Natural killer cell (primary cell): ENCODE data around the gene PINLYP. TPM values are rescaled to one million over a fixed set of nuclear protein-coding genes. Genes with fewer than 3 reads are reported as not detected.
A peak's percentile ranks its signal among the peaks of the same experiment; 100 is the strongest.

Experiments
- ATAC-seq, 3 donors: fragments of 150-1000 bp in 2 of 3; fragments of 200-7000 bp in 1 of 3; cut with Tn5 transposase; 1 replicate in 1 of 3; 2 replicates in 2 of 3; pipeline ENCODE4 v1.10.0; 2021; ENCODE audit warnings: mild to moderate bottlenecking in 2 of 3, moderate library complexity in 2 of 3
- DNase-seq, 2 donors: peaks; one replicate each; pipeline versions ENCODE4 v3.0.0 to v3.0.0-alpha.2; 2013 to 2021; ENCODE audit warnings: mixed read lengths in 1 of 2
- H3K27ac ChIP-seq: one replicate; pipeline ENCODE4 v1.5.1; 2013; ENCODE audit warnings: mild to moderate bottlenecking, low read length
- H3K27me3 ChIP-seq: one replicate; pipeline ENCODE4 v1.6.1; 2013; ENCODE audit warnings: low read length; ENCODE audit not compliant: control insufficient read depth, insufficient read depth
- H3K36me3 ChIP-seq: one replicate; pipeline ENCODE4 v1.6.1; 2013; ENCODE audit warnings: low read length; ENCODE audit not compliant: control insufficient read depth, insufficient read depth
- H3K4me1 ChIP-seq: one replicate; pipeline ENCODE4 v1.6.1; 2013; ENCODE audit warnings: low read length; ENCODE audit not compliant: control insufficient read depth, insufficient read depth
- H3K4me3 ChIP-seq: one replicate; pipeline ENCODE4 v1.5.1; 2013; ENCODE audit warnings: low read length
- H3K9me3 ChIP-seq: one replicate; pipeline ENCODE4 v1.6.1; 2013; ENCODE audit warnings: low read length; ENCODE audit not compliant: control insufficient read depth, insufficient read depth
- H3K27ac Mint-ChIP-seq, 2 donors: one replicate each; pipeline ENCODE4 v1.8.0; 2022; ENCODE audit warnings: mild to moderate bottlenecking in 2 of 2, mixed read lengths in 2 of 2, moderate library complexity in 1 of 2
- H3K27me3 Mint-ChIP-seq, 2 donors: one replicate each; pipeline ENCODE4 v1.8.0; 2022; ENCODE audit warnings: low read depth in 2 of 2, mixed read lengths in 2 of 2
- H3K36me3 Mint-ChIP-seq: one replicate; pipeline ENCODE4 v1.8.0; 2022; ENCODE audit warnings: mixed read lengths
- H3K4me1 Mint-ChIP-seq, 2 donors: one replicate each; pipeline ENCODE4 v1.8.0; 2022; ENCODE audit warnings: mixed read lengths in 2 of 2
- H3K4me3 Mint-ChIP-seq: one replicate; pipeline ENCODE4 v1.8.0; 2022; ENCODE audit warnings: mild to moderate bottlenecking, moderate library complexity, mixed read lengths
- H3K9me3 Mint-ChIP-seq, 2 donors: one replicate each; pipeline ENCODE4 v1.8.0; 2022; ENCODE audit warnings: mixed read lengths in 2 of 2
- WGBS: methylation state at CpG from one replicate; pipeline ENCODE4 v1.1.7; 2013; ENCODE audit warnings: missing lambda C conversion rate; ENCODE audit not compliant: insufficient coverage; 5-methylcytosine and 5-hydroxymethylcytosine counted together
- intact Hi-C: fragments of 100-400 bp; cut with micrococcal nuclease; formaldehyde crosslinking; loops from one replicate; pipeline ENCODE4 v1.14.2; 2022
- total RNA-seq, 4 donors: library from RNA; stranded (reverse); fragments of 120-200 nt in 1 of 4; gene quantifications; one replicate each; pipeline versions ENCODE4 v1.2.3 to v1.2.4, GENCODE V29; 2013 to 2022
- TF ChIP-seq, protein P1 (sequence below): fragments of 200-600 bp; IDR thresholded peaks from one replicate; pipeline ENCODE4 v1.8.0; 2022; ENCODE audit warnings: antibody characterized with exemption

PINLYP gene
- total RNA-seq, 3 donors from 2014 or later (not counting 1 experiment from before 2014, with no cell fraction given), result 1.7 to 3.0 (median 2.4) TPM

DNA sequence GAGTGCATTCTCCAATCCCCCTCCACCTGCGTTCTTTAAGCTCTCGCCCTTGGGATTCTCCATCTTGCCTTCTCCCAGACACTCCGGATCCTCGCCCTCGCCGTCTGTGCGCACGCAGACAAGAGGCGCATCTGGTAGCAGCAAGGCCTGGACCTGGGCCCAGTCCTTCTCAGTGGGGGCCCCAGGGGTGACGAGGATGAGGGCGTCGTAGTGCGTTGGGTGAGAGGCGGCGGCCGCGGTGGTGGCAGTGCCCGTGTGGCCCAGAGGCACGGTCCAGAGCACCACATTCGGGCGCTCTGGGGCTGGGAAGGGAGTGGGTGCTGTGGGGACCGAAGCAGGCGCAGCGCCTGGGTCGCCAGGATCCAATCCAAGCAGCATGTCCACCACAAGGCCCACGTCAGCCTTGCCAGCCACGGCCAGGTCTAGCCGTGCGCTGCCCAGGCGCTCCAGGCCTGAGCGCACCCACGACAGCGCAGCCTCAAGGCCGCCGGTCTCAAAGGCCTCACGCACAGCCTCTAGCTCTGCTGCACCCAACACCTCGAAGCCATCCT, 17.3 kb downstream of the PINLYP start:
- H3K27me3 ChIP-seq, result no peaks in the 10 kb centered on the region
- H3K27me3 Mint-ChIP-seq, result no peaks in the 10 kb centered on the region
- H3K27ac ChIP-seq, result no peak overlapping the region
- no peaks in the 10 kb centered on the region for H3K9me3 Mint-ChIP-seq
- peaks cover 11% of the 10 kb centered on the region for H3K36me3 ChIP-seq
- H3K4me3 Mint-ChIP-seq, result peak overlapping the region; percentile 39
- TF ChIP-seq, protein P1, sequence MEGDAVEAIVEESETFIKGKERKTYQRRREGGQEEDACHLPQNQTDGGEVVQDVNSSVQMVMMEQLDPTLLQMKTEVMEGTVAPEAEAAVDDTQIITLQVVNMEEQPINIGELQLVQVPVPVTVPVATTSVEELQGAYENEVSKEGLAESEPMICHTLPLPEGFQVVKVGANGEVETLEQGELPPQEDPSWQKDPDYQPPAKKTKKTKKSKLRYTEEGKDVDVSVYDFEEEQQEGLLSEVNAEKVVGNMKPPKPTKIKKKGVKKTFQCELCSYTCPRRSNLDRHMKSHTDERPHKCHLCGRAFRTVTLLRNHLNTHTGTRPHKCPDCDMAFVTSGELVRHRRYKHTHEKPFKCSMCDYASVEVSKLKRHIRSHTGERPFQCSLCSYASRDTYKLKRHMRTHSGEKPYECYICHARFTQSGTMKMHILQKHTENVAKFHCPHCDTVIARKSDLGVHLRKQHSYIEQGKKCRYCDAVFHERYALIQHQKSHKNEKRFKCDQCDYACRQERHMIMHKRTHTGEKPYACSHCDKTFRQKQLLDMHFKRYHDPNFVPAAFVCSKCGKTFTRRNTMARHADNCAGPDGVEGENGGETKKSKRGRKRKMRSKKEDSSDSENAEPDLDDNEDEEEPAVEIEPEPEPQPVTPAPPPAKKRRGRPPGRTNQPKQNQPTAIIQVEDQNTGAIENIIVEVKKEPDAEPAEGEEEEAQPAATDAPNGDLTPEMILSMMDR, result no peak
- 97% methylated on average over 37 of the region's 37 CpGs for WGBS
- H3K4me1 Mint-ChIP-seq, result peaks cover 39 to 61% of the 10 kb centered on the region in 2 donors
- no peaks in the 10 kb centered on the region for H3K9me3 ChIP-seq
- H3K27ac Mint-ChIP-seq, result peak overlapping the region in 1 of 2 donors; percentile 86
- ATAC-seq (no peak), DNase-seq (no peak)
- intact Hi-C loops, result no loop called here
- H3K36me3 Mint-ChIP-seq, result no peaks in the 10 kb centered on the region
- no peak overlapping the region for H3K4me3 ChIP-seq
- peaks cover 35% of the 10 kb centered on the region for H3K4me1 ChIP-seq

DNA sequence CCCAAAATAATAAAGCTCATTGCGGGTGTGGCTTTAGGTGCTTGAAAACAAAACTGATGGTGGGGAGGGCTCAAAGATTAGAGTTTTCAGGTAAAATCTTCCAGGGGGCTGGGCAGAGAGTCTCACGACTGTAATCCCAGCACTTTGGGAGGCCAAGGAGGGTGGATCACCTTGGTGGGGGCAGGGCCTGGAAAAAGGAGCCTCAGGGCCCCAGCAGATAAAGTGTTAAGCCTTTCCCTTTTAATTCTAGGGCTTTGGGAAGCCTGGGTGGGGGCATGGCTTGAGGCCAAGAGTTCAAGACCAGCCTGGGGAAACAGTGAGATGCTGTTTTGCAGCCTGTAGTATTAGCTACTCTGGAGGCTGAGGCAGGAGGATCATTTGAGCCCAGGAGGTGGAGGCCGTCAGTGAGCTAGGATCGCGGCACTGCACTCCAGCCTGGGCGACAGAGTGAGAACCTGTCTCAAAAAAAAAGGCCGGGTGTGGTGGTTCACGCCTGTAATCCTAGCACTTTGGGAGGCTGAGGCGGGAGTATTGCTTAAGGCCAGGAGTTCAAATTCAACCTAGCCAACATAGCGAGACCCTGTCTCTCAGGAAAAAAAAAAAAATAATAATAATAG, 18.6 kb downstream of the PINLYP start:
- peaks cover 44 to 62% of the 10 kb centered on the region in 2 donors for H3K4me1 Mint-ChIP-seq
- 93% methylated on average over 10 of the region's 10 CpGs for WGBS
- no peak for ATAC-seq

DNA sequence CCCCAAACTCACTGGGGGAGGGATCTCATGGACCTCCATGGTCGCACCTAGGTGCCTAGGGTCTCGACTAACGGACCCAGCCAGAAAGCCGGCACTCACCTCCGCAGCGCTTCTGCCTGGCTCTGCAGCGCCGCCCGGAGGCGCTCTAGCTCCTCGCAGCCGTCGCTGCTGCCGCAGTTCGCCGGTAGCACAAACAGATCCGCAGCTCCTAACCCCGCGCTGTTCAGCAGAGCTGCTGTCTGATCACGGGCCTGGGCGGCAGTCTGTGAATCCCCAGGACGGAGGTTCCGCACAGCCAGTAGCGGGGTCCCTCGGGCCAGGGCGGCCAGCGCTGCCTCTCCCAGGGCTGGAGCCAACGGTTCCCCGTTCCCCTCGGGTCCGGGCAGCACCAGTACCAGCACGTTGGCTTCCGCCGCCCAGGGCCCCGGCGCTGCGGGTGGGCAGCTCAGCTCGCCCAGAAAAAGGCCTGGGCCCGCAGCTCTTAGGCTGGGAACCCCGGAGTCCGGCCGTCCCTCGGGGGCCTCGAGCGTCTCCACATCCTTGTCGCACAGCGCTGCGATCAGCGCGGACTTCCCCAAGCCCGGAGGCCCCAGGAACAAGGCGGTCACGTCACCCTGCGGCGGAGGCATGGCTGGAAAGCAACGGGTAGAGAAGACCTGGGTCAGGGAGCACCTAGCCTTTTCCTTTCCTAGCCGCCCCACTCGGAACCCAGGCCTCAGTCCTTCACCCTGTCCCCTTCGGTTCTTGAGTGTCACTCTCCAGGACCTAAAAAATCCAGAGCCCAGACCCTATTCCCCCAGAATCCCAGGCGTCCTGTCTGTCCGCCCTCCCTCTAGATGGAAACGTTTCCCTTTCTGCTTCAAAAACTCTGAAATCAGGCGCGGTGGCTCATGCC, 19.4 kb downstream of the PINLYP start:
- Histone ChIP-seq H3K4me3 (peak overlapping the region; percentile 64), H3K4me1 (peaks cover 35% of the 10 kb centered on the region), H3K27me3 (no peaks in the 10 kb centered on the region), H3K36me3 (peaks cover 22% of the 10 kb centered on the region), H3K9me3 (no peaks in the 10 kb centered on the region), H3K27ac (peak overlapping the region; percentile 89)
- peak; percentile 71 to 91 for DNase-seq
- peak; percentile 60 to 75 (median 64) for ATAC-seq
- WGBS, result 1% methylated on average over 64 of the region's 64 CpGs
- Mint-ChIP-seq H3K9me3 (no peaks in the 10 kb centered on the region), H3K4me3 (peak overlapping the region; percentile 97), H3K27ac (peak overlapping the region; percentile 98 to 100), H3K4me1 (peaks cover 44 to 54% of the 10 kb centered on the region in 2 donors), H3K36me3 (no peaks in the 10 kb centered on the region), H3K27me3 (no peaks in the 10 kb centered on the region)
- intact Hi-C loops, result loop anchor here (1.0 to 5.0 kb wide), 3 partner anchors 40 to 148 kb away; no protein-coding TSS in a partner anchor
- TF ChIP-seq, protein P1, result peak; percentile 96

More for the DNA sequence above, 18.6 kb downstream of the PINLYP start:
- Mint-ChIP-seq H3K27ac (peak overlapping the region; percentile 98 to 100), H3K4me3 (peak overlapping the region; percentile 97), H3K36me3 (no peaks in the 10 kb centered on the region), H3K27me3 (no peaks in the 10 kb centered on the region), H3K9me3 (no peaks in the 10 kb centered on the region)
- Histone ChIP-seq H3K27ac (no peak overlapping the region), H3K36me3 (peaks cover 15% of the 10 kb centered on the region), H3K9me3 (no peaks in the 10 kb centered on the region), H3K27me3 (no peaks in the 10 kb centered on the region), H3K4me3 (peak overlapping the region; percentile 64), H3K4me1 (peaks cover 35% of the 10 kb centered on the region)
- intact Hi-C loops, result loop anchor here (1.0 kb wide), 2 partner anchors 39 to 60 kb away; no protein-coding TSS in a partner anchor
- no peak for DNase-seq
- TF ChIP-seq, protein P1, result no peak
